ENCODE results near the gene SLC11A1. TPM values are rescaled to one million over a fixed set of nuclear protein-coding genes. Genes with fewer than 3 reads are reported as not detected.

SLC11A1 gene
- total RNA-seq, 1 experiment from 2014 or later, result 0.33 TPM

GRCh38 chr2:218425531-218425930 lies 43.5 kb downstream of the SLC11A1 start:
- Histone ChIP-seq H3K36me3 (ENCODE audit: low read depth, low read length) (no peaks in the 10 kb centered on the region), H3K9ac (ENCODE audit: low read length) (no peak overlapping the region), H4K20me1 (ENCODE audit: low read length) (no peaks in the 10 kb centered on the region), H2AFZ (ENCODE audit: low read length) (no peak overlapping the region), H3K4me1 (ENCODE audit: insufficient read depth, low read length) (no peaks in the 10 kb centered on the region), H3K79me2 (ENCODE audit: low read length) (no peaks in the 10 kb centered on the region), H3K9me3 (ENCODE audit: low read length) (no peaks in the 10 kb centered on the region), H3K9me2 (replicated peaks; ENCODE audit: low read length) (no peaks in the 10 kb centered on the region), H3K27me3 (ENCODE audit: low read length) (no peaks in the 10 kb centered on the region), H3K4me2 (ENCODE audit: low read length) (no peak overlapping the region), H3K4me3 (ENCODE audit: low read length) (no peak overlapping the region), H3F3A (ENCODE audit: low read length, unreplicated experiment) (no peaks in the 10 kb centered on the region), H3K27ac (ENCODE audit: low read length) (no peak overlapping the region)
- POLR2A ChIA-PET (ENCODE audit: unreplicated experiment), result no interaction called here
- BruUV-seq (replicated peaks), result no TSS peak
- TF ChIP-seq EZH2 (IDR thresholded peaks at IDR 0.05; ENCODE audit: low read length, unreplicated experiment), result no peak
- TF ChIP-seq EZH2phosphoT487 (IDR thresholded peaks at IDR 0.05; ENCODE audit: borderline replicate concordance, low read length), result no peak
- TF ChIP-seq CTCF (conservative IDR thresholded peaks at IDR 0.05; ENCODE audit: low read depth, low read length), result no peak
- intact Hi-C loops (cut with micrococcal nuclease), result no loop called here
- ATAC-seq, result no peak
- no peak for DNase-seq
- CTCF ChIA-PET, result interaction anchor here (0.6 kb wide), 1 partner anchor 91 kb away, joined by 4 read pairs; no protein-coding TSS in a partner anchor

GRCh38 chr2:218427741-218428140 lies 45.7 kb downstream of the SLC11A1 start:
- no peaks in the 10 kb centered on the region for H3K9me2 ChIP-seq (replicated peaks; ENCODE audit: low read length)
- TF ChIP-seq EZH2phosphoT487 (IDR thresholded peaks at IDR 0.05; ENCODE audit: borderline replicate concordance, low read length), result no peak
- no peak for TF ChIP-seq CTCF (conservative IDR thresholded peaks at IDR 0.05; ENCODE audit: low read depth, low read length)
- TF ChIP-seq EZH2 (IDR thresholded peaks at IDR 0.05; ENCODE audit: low read length, unreplicated experiment), result no peak
- DNase-seq (no peak), ATAC-seq (no peak)
- no peak overlapping the region for H3K9ac ChIP-seq (ENCODE audit: low read length)
- BruUV-seq (replicated peaks), result no TSS peak
- no peaks in the 10 kb centered on the region for H3K9me3 ChIP-seq (ENCODE audit: low read length)
- no peak overlapping the region for H3K4me3 ChIP-seq (ENCODE audit: low read length)
- no peaks in the 10 kb centered on the region for H4K20me1 ChIP-seq (ENCODE audit: low read length)
- no peak overlapping the region for H3K27ac ChIP-seq (ENCODE audit: low read length)
- intact Hi-C loops (cut with micrococcal nuclease), result no loop called here
- no peaks in the 10 kb centered on the region for H3F3A ChIP-seq (ENCODE audit: low read length, unreplicated experiment)
- no peaks in the 10 kb centered on the region for H3K4me1 ChIP-seq (ENCODE audit: insufficient read depth, low read length)
- H2AFZ ChIP-seq (ENCODE audit: low read length), result no peak overlapping the region
- ChIA-PET CTCF (no interaction called here), POLR2A (ENCODE audit: unreplicated experiment) (no interaction called here)
- H3K27me3 ChIP-seq (ENCODE audit: low read length), result no peaks in the 10 kb centered on the region
- no peak overlapping the region for H3K4me2 ChIP-seq (ENCODE audit: low read length)
- H3K36me3 ChIP-seq (ENCODE audit: low read depth, low read length), result no peaks in the 10 kb centered on the region
- H3K79me2 ChIP-seq (ENCODE audit: low read length), result no peaks in the 10 kb centered on the region

GRCh38 chr2:218428846-218429558 lies 46.9 kb downstream of the SLC11A1 start:
- no peak overlapping the region for H2AFZ ChIP-seq (ENCODE audit: low read length)
- intact Hi-C loops (cut with micrococcal nuclease), result no loop called here
- no peak for ATAC-seq
- no peak overlapping the region for H3K9ac ChIP-seq (ENCODE audit: low read length)
- H3K9me2 ChIP-seq (replicated peaks; ENCODE audit: low read length), result no peaks in the 10 kb centered on the region
- H3K4me3 ChIP-seq (ENCODE audit: low read length), result no peak overlapping the region
- H3F3A ChIP-seq (ENCODE audit: low read length, unreplicated experiment), result no peaks in the 10 kb centered on the region
- no peaks in the 10 kb centered on the region for H4K20me1 ChIP-seq (ENCODE audit: low read length)
- no peaks in the 10 kb centered on the region for H3K36me3 ChIP-seq (ENCODE audit: low read depth, low read length)
- H3K79me2 ChIP-seq (ENCODE audit: low read length), result no peaks in the 10 kb centered on the region
- no peak for TF ChIP-seq EZH2 (IDR thresholded peaks at IDR 0.05; ENCODE audit: low read length, unreplicated experiment)
- TF ChIP-seq CTCF (conservative IDR thresholded peaks at IDR 0.05; ENCODE audit: low read depth, low read length), result no peak
- no peak for TF ChIP-seq EZH2phosphoT487 (IDR thresholded peaks at IDR 0.05; ENCODE audit: borderline replicate concordance, low read length)
- no peaks in the 10 kb centered on the region for H3K27me3 ChIP-seq (ENCODE audit: low read length)
- DNase-seq, result no peak
- no peaks in the 10 kb centered on the region for H3K9me3 ChIP-seq (ENCODE audit: low read length)
- H3K27ac ChIP-seq (ENCODE audit: low read length), result no peak overlapping the region
- CTCF ChIA-PET, result no interaction called here
- H3K4me1 ChIP-seq (ENCODE audit: insufficient read depth, low read length), result no peaks in the 10 kb centered on the region
- BruUV-seq (replicated peaks), result no TSS peak
- POLR2A ChIA-PET (ENCODE audit: unreplicated experiment), result no interaction called here
- H3K4me2 ChIP-seq (ENCODE audit: low read length), result no peak overlapping the region

All from PC-3 (cell line).